EH (cell line): ENCODE measurements around the gene YPEL1.
A peak's percentile ranks its signal among the peaks of the same experiment; 100 is the strongest.
"Not testable (repeated sequence)": the region's sequence is repeated elsewhere in the genome, so short reads cannot be mapped to it uniquely, and the experiment has no call there.

Source experiments
- DNase-seq: peaks from one replicate; pipeline ENCODE4 v3.0.0-alpha.2; 2015; ENCODE audit warnings: low read depth

Gene YPEL1

DNA sequence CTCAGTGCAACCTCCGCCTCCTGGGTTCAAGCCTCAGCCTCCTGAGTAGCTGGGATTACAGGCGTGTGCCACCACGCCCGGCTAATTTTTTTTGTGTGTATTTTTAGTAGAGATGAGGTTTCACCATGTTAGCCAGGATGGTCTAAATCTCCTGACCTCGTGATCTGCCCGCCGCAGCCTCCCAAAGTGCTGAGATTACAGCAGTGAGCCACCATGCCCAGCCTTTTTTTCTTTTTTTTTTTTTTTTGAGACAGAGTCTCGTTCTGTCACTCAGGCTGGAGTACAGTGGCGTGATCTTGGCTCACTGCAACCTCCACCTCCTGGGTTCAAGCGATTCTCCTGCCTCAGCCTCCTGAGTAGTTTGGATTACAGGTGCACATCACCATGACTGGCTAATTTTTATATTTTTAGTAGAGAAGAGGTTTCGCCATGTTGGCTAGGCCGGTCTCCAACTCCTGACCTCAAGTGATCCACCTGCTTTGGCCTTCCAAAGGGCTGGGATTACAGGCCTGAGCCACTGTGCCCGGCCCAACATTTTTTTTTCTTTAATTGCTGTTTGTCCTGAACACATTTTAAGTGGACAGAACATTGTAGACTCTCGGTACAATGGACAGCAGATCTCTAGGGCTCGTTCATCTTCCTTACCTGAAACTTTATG is 14.3 kb downstream of the YPEL1 start:
- DNase-seq, result not testable (repeated sequence)

DNA sequence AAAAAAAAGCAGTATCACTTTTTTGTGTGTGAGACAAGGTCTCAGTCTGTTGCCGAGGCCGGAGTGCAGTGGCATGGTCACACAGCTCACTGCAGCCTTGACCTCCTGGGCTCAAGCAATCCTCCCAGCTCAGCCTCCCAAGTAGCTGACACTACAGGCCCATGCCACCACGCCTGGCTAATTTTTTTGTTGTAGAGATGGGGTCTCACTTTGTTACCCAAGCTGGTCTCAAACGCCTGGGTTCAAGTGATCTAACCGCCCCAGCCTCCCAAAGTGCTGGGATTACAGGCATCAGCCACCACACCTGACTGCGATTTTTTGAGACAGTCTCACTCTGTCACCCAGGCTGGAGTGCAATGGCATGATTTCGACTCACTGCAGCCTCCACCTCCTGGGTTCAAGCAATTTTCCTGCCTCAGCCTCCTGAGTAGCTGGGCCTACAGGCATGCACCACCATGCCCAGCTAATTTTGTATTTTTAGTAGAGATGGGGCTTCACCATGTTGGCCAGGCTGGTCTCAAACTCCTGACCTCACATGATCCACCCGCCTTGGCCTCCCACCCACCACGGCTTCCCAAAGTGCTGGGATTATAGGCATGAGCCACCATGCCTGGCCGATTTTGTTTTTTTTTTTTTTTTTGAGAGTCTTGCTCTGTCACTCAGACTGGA is 15.3 kb downstream of the YPEL1 start:
- not testable (repeated sequence) for DNase-seq

DNA sequence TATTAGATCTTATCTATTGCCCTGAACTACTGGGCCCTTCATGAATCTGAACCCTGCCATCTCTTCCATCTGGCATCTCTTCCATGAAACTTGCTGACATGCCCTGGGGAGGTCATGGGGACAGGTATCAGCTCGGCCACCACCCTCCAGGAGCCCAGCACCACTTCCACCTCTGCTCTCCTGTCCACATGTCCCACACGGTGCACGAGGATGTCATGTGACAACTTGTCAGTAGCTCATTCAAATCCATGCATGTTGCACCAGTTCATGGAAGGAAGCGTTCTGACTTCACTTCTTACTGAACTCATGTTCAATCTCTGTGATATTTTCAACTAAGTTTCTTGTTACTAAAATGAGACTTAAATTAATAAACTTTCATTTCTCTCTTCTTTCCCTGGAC is 16.6 kb downstream of the YPEL1 start:
- no peak for DNase-seq

DNA sequence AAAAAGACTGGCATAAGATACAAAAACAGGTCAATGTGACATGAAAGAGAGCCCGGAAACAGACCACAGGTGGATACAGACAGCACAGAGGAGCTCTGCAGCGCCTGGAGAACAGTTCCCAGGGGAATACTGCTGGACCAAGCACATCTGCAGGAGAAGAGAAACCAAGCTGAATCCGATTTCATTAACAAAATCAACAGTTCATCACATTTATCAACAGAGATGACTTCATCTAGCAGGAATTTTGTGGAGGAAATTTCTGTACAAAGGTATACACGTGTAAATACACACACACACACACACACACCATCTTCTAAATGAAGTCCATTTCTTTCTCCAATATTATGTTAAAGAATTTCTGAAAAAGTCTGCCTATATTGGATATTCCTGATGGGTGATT is 17.1 kb downstream of the YPEL1 start:
- DNase-seq, result no peak

DNA sequence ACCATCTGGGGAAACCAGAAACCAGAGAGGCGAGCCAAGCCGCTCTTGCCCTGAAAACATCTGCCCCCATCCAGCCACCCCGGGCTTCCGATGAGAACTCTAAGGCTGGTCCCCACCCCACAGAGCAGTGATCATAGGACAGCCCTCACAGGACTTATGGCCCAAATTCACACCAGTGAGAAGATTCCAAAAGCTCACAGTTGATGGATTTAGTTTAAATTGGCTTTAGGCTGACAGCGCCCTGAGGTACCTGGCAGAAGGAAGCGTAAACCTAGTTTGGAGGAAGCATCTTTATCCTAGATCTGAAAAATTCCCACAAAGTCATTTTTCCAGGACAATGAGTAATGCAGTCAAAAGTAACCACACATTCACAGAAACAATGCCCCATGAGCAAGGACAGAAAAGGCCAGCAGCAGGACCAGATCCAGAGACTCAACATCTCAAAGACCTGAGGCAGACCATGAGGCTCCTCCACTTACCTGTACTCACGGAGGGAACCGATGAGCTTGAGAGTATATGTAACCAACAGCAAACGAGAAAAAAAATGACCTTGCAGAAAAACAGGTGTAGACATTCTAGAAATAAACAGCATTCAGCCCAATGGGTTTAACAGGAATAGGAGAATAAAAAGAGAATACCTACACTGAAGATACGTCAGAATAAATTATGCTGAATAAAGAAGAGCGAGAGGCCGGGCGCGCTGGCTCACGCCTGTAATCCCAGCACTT is 19.0 kb downstream of the YPEL1 start:
- DNase-seq, result not testable (repeated sequence)

DNA sequence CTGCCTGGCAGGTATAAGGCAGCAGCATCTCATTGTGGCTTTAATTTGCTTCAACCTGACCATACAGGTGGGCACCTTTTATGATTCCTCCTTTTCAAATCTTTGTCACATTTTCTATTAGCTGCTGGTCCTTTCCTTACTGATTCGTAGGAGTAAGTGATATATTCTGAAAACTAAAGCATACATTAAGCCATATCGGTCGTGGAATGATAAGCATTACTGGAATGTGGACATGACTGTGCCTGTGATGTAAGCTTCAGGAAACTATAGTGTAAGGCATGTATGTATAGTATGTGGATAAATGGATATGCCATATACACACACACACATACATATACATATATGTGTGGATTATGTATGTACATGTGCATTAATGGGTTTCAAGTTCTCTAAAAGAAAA is 20.8 kb downstream of the YPEL1 start:
- peak; percentile 20 for DNase-seq

DNA sequence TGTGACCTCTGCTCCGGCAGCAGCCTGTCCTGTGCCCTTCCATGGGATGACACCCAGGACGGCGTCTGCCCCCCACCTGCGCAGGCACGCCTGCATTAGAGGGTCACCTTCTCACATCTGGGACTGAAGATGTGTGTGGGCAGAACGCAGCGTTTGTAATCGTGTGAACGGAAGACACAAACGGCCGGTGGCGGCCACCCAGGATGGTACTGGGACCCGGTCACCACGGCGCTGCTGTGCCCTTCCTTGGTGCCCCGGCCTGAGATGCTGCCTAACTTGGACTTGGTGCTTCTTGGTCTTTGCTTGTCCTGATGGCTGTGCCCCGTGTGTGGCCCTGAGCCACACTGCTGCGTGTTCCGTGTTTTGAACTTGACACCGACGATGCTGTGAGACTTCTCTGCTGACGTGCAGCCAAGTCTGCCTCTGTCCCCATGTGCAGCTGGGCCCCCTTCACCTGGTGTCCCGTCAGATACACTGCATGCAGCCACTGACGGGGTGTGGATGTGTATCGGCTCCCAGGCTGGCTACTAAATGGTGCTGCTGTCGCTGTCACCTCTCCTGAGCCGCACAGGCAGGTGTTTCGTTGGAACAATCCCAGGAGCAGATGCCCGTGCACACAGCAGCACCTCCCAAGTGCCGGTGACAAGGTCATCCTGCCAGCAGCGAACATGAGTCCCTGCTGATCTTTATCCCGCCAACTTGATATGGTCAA is 21.4 kb downstream of the YPEL1 start:
- DNase-seq, result no peak

DNA sequence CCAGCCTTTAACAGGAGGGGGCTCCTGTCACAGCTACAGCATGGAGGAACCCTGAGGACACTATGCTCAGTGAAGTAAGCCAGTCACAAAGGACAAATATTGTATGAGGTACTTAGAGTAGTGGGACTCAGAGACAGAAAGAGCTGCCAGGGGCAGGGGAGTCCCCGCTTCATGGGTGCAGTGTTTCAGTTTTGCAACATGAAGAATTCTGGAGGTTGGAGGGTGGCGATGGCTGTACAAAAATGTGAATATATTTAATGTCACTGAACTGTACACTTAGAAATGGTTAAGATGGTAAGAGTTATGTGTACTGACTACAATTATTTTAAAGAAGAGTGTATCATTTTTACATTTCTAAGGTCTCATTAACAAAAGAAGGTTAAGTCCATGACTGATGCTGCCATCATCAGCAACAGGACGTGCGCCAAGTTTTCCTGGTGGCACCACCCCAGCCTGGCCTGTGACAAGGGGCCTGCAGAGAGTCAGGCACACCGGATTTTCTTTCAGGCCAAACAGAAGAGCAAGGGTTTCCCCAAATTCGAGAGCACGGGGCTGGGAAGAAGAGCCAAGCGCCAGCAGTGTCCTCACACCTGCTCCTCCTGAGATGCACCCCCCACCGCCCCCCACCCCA is 22.1 kb downstream of the YPEL1 start:
- DNase-seq, result no peak

GRCh38 chr22:21712751-21713427 is 22.7 kb downstream of the YPEL1 start:
- DNase-seq, result peak; percentile 82

DNA sequence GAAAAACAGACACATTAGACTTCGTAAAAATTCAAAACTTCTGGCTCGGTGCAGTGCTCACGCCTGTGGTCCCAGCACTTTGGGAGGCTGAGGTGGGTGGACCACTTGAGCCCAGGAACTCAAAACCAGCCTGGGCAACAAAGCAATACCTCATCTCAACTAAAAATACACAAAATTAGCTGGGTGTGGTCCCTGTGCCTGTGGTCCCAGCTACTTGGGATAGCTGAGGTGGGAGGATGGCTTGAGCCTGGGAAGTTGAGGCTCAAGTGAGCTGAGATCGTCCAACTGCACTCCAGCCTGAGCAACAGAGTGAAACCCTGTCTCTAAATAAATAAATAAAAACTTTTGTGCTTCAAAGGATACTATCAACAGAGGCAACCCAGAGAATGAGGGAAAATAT is 23.7 kb downstream of the YPEL1 start:
- DNase-seq, result no peak

DNA sequence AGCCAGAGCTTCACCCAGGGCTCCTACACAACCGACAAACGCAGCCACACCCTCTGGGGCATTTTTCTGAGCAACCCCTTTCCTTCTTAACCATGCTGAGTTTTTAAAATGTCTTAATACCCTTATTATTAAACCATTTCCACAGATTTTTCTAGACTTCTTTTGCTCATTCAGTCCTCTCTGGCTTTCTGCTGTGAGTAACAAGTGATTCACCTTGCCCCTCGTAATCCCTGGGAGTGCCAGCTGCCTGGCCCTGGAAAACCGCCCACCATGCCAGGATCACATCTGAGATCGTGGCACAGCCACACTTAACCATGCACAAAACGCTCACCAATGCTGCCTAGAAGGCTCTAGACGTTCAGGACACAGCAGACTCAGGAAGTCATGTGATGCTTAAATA is 25.4 kb downstream of the YPEL1 start:
- no peak for DNase-seq

- DNase-seq, result no peak
Measured at GRCh38 chr22:21709688-21710087, 25.9 kb downstream of the YPEL1 start.

- DNase-seq, result no peak
Measured at GRCh38 chr22:21708960-21709359, 26.6 kb downstream of the YPEL1 start.

DNA sequence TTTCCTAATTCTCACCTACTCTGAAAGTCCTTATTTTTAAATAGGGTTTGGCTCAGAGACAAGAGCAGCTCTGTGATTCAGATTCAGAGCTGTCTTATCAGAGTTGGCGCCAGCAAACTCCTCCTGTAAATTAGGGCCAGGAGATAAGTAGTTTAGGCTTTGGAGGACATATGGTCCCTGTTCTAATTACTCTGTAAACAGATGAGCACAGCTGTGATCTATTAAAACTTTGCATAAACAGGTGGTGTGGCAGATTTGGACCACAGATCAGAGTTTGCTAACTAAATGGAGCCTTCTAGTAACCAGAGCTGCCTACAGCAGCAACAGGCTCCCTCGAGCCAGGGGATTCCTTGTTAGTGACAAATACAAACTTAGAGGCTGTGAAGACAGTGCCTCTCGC is 27.9 kb downstream of the YPEL1 start:
- no peak for DNase-seq

DNA sequence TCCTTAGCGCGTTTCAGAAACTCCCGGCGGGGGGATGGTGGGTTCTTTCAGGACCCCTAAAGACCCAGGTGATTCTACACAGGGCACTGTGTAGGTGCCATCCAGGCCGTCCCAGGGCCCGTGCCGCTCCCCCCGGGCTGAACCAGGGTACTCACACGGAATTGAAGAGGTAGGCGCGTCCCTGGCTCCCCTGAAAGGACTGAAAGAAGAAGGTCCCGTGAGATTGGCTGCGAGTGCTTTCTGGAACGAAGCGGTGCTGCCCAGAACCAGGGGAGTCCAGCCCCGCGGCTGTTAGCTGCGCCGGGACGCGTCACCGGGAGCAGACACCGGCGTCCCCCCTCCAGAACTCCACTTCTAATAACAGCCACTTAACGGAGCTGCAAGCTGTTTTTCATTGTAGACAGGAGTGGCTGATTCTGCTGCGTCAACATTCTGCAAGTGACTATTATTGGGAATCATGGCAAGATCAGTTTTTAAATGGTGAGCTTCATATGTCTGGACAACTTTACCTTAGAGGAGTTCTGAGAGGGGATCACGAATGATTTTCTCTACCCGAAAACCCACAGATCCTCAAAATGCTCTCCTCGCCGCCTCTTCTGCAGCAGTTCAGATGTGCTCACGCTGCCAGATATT is 31.8 kb downstream of the YPEL1 start:
- DNase-seq, result no peak

- DNase-seq, result no peak
Measured at GRCh38 chr22:21702700-21703683, 32.6 kb downstream of the YPEL1 start.

DNA sequence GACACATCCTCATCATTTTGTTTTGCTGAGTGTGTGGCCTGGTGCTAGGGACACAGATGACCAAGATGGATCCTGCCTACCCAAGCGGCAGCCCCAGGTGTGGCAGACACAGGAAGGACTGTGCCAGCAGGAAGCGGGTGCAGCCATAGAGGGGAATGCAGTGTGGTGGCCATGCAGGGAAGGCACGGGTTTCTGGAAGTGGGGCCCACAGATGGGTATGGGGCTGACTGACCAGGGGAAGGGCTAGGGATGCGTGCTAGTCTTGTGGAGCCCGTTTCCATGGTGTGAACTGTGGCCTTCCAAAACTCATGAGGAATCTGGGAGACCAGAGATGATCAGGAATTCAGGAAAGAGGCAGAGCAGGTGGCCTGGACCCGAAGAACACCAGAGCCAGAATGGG is 33.5 kb downstream of the YPEL1 start:
- no peak for DNase-seq

- no peak for DNase-seq
Measured at GRCh38 chr22:21701384-21701971, 34.1 kb downstream of the YPEL1 start.

DNA sequence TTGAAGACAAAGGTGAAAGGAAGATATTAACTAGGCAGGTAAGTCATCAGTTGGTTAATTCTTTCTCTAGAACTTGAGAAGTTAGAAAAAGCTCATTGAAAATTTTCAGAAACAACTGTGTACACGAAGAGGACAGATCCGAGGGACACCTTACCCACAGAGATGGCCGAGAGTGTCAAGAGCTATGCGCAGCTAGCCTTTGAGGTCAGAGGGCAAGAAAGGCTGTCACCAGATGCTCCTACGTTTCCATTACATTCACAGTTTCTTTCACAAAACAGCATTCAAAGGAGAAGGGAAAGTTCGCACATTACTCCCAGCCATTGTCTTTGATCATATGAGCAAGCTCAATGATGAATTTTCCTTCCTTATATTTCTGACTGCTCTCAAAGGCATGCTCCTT is 34.8 kb downstream of the YPEL1 start:
- no peak for DNase-seq

GRCh38 chr22:21699643-21700042 is 36.0 kb downstream of the YPEL1 start:
- no peak for DNase-seq
